Measurements from ENCODE around the gene CERS1. TPM values are rescaled to one million over a fixed set of nuclear protein-coding genes. Genes with fewer than 3 reads are reported as not detected.

CERS1 gene
- total and polyA plus RNA-seq, 9 donors = 0.36 to 2.6 (median 1.2) TPM

- DNase-seq = no peak
- Histone ChIP-seq H3K36me3 (no peaks in the 10 kb centered on the region), H3K27me3 (no peaks in the 10 kb centered on the region), H3K4me3 (no peak overlapping the region), H3K27ac (no peak overlapping the region), H3K9me3 (no peaks in the 10 kb centered on the region), H3K4me1 (ENCODE audit: insufficient read depth) (peaks cover 6% of the 10 kb centered on the region)
- 77 to 93% (median 85%) methylated on average over 3 to 5 of the region's 5 CpGs for WGBS, 3 donors
- intact Hi-C loops (cut with DNase I) = no loop called here
- TF ChIP-seq EP300 (IDR thresholded peaks at IDR 0.05) (no peak), POLR2A (IDR thresholded peaks at IDR 0.05) (no peak)
- TF ChIP-seq, protein P1, sequence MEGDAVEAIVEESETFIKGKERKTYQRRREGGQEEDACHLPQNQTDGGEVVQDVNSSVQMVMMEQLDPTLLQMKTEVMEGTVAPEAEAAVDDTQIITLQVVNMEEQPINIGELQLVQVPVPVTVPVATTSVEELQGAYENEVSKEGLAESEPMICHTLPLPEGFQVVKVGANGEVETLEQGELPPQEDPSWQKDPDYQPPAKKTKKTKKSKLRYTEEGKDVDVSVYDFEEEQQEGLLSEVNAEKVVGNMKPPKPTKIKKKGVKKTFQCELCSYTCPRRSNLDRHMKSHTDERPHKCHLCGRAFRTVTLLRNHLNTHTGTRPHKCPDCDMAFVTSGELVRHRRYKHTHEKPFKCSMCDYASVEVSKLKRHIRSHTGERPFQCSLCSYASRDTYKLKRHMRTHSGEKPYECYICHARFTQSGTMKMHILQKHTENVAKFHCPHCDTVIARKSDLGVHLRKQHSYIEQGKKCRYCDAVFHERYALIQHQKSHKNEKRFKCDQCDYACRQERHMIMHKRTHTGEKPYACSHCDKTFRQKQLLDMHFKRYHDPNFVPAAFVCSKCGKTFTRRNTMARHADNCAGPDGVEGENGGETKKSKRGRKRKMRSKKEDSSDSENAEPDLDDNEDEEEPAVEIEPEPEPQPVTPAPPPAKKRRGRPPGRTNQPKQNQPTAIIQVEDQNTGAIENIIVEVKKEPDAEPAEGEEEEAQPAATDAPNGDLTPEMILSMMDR (IDR thresholded peaks at IDR 0.05) = no peak
These were observed 17.5 kb upstream of the CERS1 start for GRCh38 chr19:18913466-18913865.

DNA sequence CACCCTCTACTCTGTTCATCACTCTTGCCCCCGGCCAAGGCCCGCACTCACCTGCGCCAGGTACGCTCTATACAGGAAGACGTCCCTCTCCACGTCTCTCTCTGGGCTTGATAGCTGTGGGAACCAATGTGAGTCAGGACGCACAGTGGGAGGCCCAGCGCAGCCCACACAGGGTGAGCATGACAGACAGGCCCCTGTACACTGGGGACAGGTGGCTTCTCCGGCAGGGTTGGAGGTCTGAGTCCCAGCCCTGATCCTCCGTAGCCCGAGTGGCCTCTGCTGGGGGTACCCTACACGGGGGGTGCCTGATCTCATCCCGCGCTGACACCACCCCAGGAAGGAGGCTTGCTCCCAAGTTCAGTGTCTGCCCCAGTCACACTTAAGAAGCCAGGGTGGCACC is 17.0 kb upstream of the CERS1 start:
- Histone ChIP-seq H3K36me3 (no peaks in the 10 kb centered on the region), H3K27ac (no peak overlapping the region), H3K4me3 (no peak overlapping the region), H3K4me1 (ENCODE audit: insufficient read depth) (peaks cover 3% of the 10 kb centered on the region), H3K27me3 (no peaks in the 10 kb centered on the region), H3K9me3 (no peaks in the 10 kb centered on the region)
- TF ChIP-seq POLR2A (IDR thresholded peaks at IDR 0.05) = no peak
- no peak for TF ChIP-seq EP300 (IDR thresholded peaks at IDR 0.05)
- TF ChIP-seq, protein P1 (IDR thresholded peaks at IDR 0.05) = no peak
- DNase-seq = no peak
- 91 to 96% (median 93%) methylated on average over 14 of the region's 14 CpGs for WGBS, 3 donors
- intact Hi-C loops (cut with DNase I) = no loop called here

- H3K36me3 ChIP-seq = no peaks in the 10 kb centered on the region
- 90 to 94% (median 94%) methylated on average over 19 of the region's 19 CpGs for WGBS, 3 donors
- intact Hi-C loops (cut with DNase I) = no loop called here
These were observed 15.0 kb upstream of the CERS1 start for GRCh38 chr19:18910801-18911436.

DNA sequence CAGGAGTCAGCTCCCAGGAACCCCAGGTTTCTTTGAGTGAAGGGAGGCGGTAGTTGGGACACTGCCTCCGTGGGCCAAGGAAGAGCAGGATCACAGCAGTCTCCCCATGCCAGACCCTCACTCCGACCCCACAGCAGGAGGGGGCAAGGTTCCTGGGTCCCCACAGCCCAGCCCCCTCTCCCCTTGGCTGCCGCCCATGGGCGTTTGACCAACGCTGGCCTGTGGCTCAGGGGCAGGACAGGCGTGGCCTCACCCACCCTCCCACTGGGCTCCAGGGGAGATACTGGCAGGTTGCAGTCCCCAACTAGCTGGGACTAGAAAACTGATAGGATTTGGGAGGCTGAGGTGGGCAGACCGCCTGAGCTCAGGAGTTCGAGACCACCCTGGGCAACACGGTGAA is 14.1 kb upstream of the CERS1 start:
- H3K4me3 ChIP-seq = no peak overlapping the region
- no peak for DNase-seq
- no peaks in the 10 kb centered on the region for H3K9me3 ChIP-seq
- no peaks in the 10 kb centered on the region for H3K4me1 ChIP-seq (ENCODE audit: insufficient read depth)
- no peaks in the 10 kb centered on the region for H3K27me3 ChIP-seq
- 83 to 89% (median 86%) methylated on average over 10 of the region's 10 CpGs for WGBS, 3 donors
- no peak overlapping the region for H3K27ac ChIP-seq
- H3K36me3 ChIP-seq = no peaks in the 10 kb centered on the region
- intact Hi-C loops (cut with DNase I) = no loop called here
- TF ChIP-seq, protein P1 (IDR thresholded peaks at IDR 0.05) = no peak
- no peak for TF ChIP-seq EP300 (IDR thresholded peaks at IDR 0.05)
- no peak for TF ChIP-seq POLR2A (IDR thresholded peaks at IDR 0.05)

More at GRCh38 chr19:18910801-18911436, 15.0 kb upstream of the CERS1 start:
- no peak overlapping the region for H3K27ac ChIP-seq
- H3K9me3 ChIP-seq = no peaks in the 10 kb centered on the region
- no peaks in the 10 kb centered on the region for H3K27me3 ChIP-seq
- no peaks in the 10 kb centered on the region for H3K4me1 ChIP-seq (ENCODE audit: insufficient read depth)
- TF ChIP-seq, protein P1 (IDR thresholded peaks at IDR 0.05) = no peak
- TF ChIP-seq EP300 (IDR thresholded peaks at IDR 0.05) (no peak), POLR2A (IDR thresholded peaks at IDR 0.05) (no peak)
- DNase-seq = no peak
- no peak overlapping the region for H3K4me3 ChIP-seq

Data from ovary (tissue), 9 donors.